ENCODE data around the gene G0S2. TPM values are rescaled to one million over a fixed set of nuclear protein-coding genes. Genes with fewer than 3 reads are reported as not detected.

The G0S2 gene
- polyA plus RNA-seq, 1 of the 3 experiments (the other 2 are of a cell fraction): 43.2 TPM

- Histone ChIP-seq H3K4me2 (peak overlapping the region; percentile 56; the same call in 1 of the 2 replicates), H3F3A (replicated peaks; ENCODE audit: insufficient read depth) (peaks cover 25% of the 10 kb centered on the region), H4K20me1 (ENCODE audit: insufficient read depth) (no peaks in the 10 kb centered on the region), H3K4me1 (ENCODE audit: control insufficient read depth in 1 of 2, insufficient read depth in 2 of 2, low read depth in 1 of 2, low read length in 1 of 2) (peaks cover 51 to 64% of the 10 kb centered on the region in 2 experiments), H3K9me2 (no peaks in the 10 kb centered on the region), H3K9ac (no peak overlapping the region), H2AFZ (ENCODE audit: low read depth) (no peak overlapping the region), H3K27me3 (ENCODE audit: insufficient read depth) (no peaks in the 10 kb centered on the region), H3K9me3 (no peaks in the 10 kb centered on the region), H3K79me2 (ENCODE audit: insufficient read depth) (no peaks in the 10 kb centered on the region; the same call in 1 of the 2 replicates), H3K36me3 (replicated peaks in 1 of 2; ENCODE audit: control insufficient read depth in 1 of 2, insufficient read depth in 2 of 2, low read length in 1 of 2) (no peaks in the 10 kb centered on the region), H3K4me3 (ENCODE audit: low read depth in 2 of 2, low read length in 1 of 2) (no peak overlapping the region), H3K27ac (ENCODE audit: low read depth in 2 of 2, low read length in 1 of 2) (no peak overlapping the region)
- WGBS (ENCODE audit: low lambda C conversion rate): 96% methylated on average over 16 of the region's 16 CpGs
- no peak for DNase-seq
- TF ChIP-seq FOXM1 (IDR thresholded peaks at IDR 0.05; ENCODE audit: low read depth) (no peak), EZH2phosphoT487 (IDR thresholded peaks at IDR 0.05; ENCODE audit: borderline replicate concordance, low read depth) (no peak), ELF1 (IDR thresholded peaks at IDR 0.05) (no peak), RCOR1 (IDR thresholded peaks at IDR 0.05; ENCODE audit: low read length) (no peak), CTCF (IDR thresholded peaks at IDR 0.05) (no peak), POLR2AphosphoS5 (IDR thresholded peaks at IDR 0.05; ENCODE audit: low read depth, low read length) (no peak), TCF12 (IDR thresholded peaks at IDR 0.05) (no peak), FOSL2 (IDR thresholded peaks at IDR 0.05; ENCODE audit: borderline replicate concordance, low read depth) (no peak), USF1 (IDR thresholded peaks at IDR 0.05; ENCODE audit: borderline replicate concordance, low read depth) (no peak), SIN3A (IDR thresholded peaks at IDR 0.05; ENCODE audit: borderline replicate concordance, low read depth, low read length) (no peak), RXRA (IDR thresholded peaks at IDR 0.05; ENCODE audit: borderline replicate concordance, low read depth) (no peak), CHD2 (IDR thresholded peaks at IDR 0.05; ENCODE audit: low read length, partially characterized antibody) (no peak), TAF1 (IDR thresholded peaks at IDR 0.05; ENCODE audit: borderline replicate concordance, low read depth, low read length) (no peak)
- ChIA-PET CTCF (interaction anchor here (0.6 to 1.9 kb wide), 4 partner anchors 17 to 80 kb away, joined by 3 to 6 read pairs (median 3); no protein-coding TSS in a partner anchor), POLR2A (interaction anchor here (0.6 kb wide), 1 partner anchor 684 kb away, joined by 3 read pairs; no protein-coding TSS in a partner anchor)
These were observed 29.4 kb upstream of the G0S2 start for GRCh38 chr1:209645574-209646452.

GRCh38 chr1:209646558-209646957 lies 28.7 kb upstream of the G0S2 start:
- 84% methylated on average over 5 of the region's 5 CpGs for WGBS (ENCODE audit: low lambda C conversion rate)
- peak overlapping the region; percentile 56 for H3K4me2 ChIP-seq
- no peak for DNase-seq
- no peaks in the 10 kb centered on the region; the same call in 1 of the 2 replicates for H3K79me2 ChIP-seq (ENCODE audit: insufficient read depth)
- no peaks in the 10 kb centered on the region for H4K20me1 ChIP-seq (ENCODE audit: insufficient read depth)
- CTCF ChIA-PET: interaction anchor here (0.6 to 1.9 kb wide), 3 partner anchors 18 to 80 kb away, joined by 3 to 6 read pairs (median 3); no protein-coding TSS in a partner anchor
- H3K9me2 ChIP-seq: no peaks in the 10 kb centered on the region
- no peak overlapping the region for H3K4me3 ChIP-seq (ENCODE audit: low read depth in 2 of 2, low read length in 1 of 2)
- H3F3A ChIP-seq (replicated peaks; ENCODE audit: insufficient read depth): peaks cover 22% of the 10 kb centered on the region
- no peak overlapping the region for H3K9ac ChIP-seq
- POLR2A ChIA-PET: interaction anchor here (0.6 kb wide), 1 partner anchor 684 kb away, joined by 3 read pairs; no protein-coding TSS in a partner anchor
- peak overlapping the region in 1 of 2 experiments; percentile 97; a peak in 1 of 4 replicates for H3K27ac ChIP-seq (ENCODE audit: low read depth in 2 of 2, low read length in 1 of 2)
- no peaks in the 10 kb centered on the region for H3K27me3 ChIP-seq (ENCODE audit: insufficient read depth)
- H2AFZ ChIP-seq (ENCODE audit: low read depth): no peak overlapping the region
- H3K4me1 ChIP-seq (ENCODE audit: control insufficient read depth in 1 of 2, insufficient read depth in 2 of 2, low read depth in 1 of 2, low read length in 1 of 2): peaks cover 55 to 69% of the 10 kb centered on the region in 2 experiments
- no peaks in the 10 kb centered on the region for H3K9me3 ChIP-seq
- no peaks in the 10 kb centered on the region for H3K36me3 ChIP-seq (replicated peaks in 1 of 2; ENCODE audit: control insufficient read depth in 1 of 2, insufficient read depth in 2 of 2, low read length in 1 of 2)
- TF ChIP-seq MAX (IDR thresholded peaks at IDR 0.05; ENCODE audit: low read depth) (peak; percentile 69), JUND (IDR thresholded peaks at IDR 0.05) (peak; percentile 29; the same call in 1 of the 2 replicates), USF2 (IDR thresholded peaks at IDR 0.05; ENCODE audit: borderline replicate concordance, low read depth, low read length) (no peak), SMC3 (IDR thresholded peaks at IDR 0.05; ENCODE audit: low read depth, low read length) (peak; percentile 34; the same call in 1 of the 2 replicates), EP300 (IDR thresholded peaks at IDR 0.05; ENCODE audit: borderline replicate concordance in 1 of 2, low read depth in 1 of 2, low read length in 1 of 2) (no peak), GABPA (IDR thresholded peaks at IDR 0.05; ENCODE audit: low read depth) (no peak), SIN3A (IDR thresholded peaks at IDR 0.05; ENCODE audit: borderline replicate concordance, low read depth, low read length) (no peak), USF1 (IDR thresholded peaks at IDR 0.05; ENCODE audit: borderline replicate concordance, low read depth) (no peak), TEAD4 (IDR thresholded peaks at IDR 0.05; ENCODE audit: borderline replicate concordance, insufficient read depth) (no peak), RXRA (IDR thresholded peaks at IDR 0.05; ENCODE audit: borderline replicate concordance, low read depth) (no peak), CHD2 (IDR thresholded peaks at IDR 0.05; ENCODE audit: low read length, partially characterized antibody) (no peak), YY1 (IDR thresholded peaks at IDR 0.05; ENCODE audit: low read depth) (no peak), FOXM1 (IDR thresholded peaks at IDR 0.05; ENCODE audit: low read depth) (no peak)

Measured in SK-N-SH (cell line).